GM15510 (cell line): ENCODE results near the gene PPIL4.

ENCODE experiments used
- POLR2A ChIP-seq: IDR thresholded peaks from 3 replicates; pipeline ENCODE4 v1.6.1; 2011; ENCODE audit warnings: borderline replicate concordance; ENCODE audit not compliant: insufficient read length; ENCODE audit errors: extremely low read depth

Gene PPIL4

GRCh38 chr6:149473080-149474052, 72.5 kb downstream of the PPIL4 start:
- TF ChIP-seq POLR2A, result no peak

DNA sequence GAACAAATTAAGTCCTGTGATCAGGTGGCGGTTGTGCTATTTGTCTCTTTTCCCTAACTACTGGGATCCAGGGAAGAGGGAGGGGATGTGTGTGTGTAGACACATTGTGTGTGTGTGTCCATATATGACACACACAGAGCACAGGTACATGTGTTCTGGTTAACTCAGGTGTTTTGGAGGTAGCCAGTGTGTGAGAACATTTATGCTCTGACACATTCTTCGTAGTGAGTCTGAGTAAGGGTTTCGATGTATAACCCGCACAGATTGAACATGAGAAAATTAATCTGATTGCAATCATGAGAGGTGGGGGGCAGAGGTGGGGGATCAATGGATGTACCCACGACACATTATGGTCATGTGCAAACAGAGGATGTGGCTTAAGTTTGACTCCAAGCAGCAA, 73.6 kb downstream of the PPIL4 start:
- TF ChIP-seq POLR2A, result no peak

- TF ChIP-seq POLR2A, result no peak
Measured at GRCh38 chr6:149471801-149472200, 74.0 kb downstream of the PPIL4 start.

- no peak for TF ChIP-seq POLR2A
Measured at GRCh38 chr6:149470948-149471347, 74.9 kb downstream of the PPIL4 start.

DNA sequence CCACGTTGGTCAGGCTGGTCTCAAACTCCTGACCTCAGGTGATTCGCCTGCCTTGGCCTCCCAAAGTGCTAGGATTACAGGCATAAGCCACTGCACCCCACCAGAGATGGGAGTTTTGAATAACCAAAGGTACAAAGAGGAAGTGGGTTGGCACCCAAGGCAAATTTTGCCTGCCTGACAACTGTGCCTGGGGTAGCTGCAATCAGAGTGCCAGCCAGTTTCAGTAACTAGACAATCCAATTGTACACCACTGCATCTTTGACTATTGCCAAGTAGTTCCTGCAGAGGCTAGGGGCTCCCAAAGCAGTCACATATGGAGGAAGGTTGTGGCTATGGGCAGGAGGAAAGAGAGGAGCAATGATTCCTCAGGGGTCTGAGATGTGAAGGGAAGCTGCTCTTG, 77.7 kb downstream of the PPIL4 start:
- TF ChIP-seq POLR2A, result no peak

DNA sequence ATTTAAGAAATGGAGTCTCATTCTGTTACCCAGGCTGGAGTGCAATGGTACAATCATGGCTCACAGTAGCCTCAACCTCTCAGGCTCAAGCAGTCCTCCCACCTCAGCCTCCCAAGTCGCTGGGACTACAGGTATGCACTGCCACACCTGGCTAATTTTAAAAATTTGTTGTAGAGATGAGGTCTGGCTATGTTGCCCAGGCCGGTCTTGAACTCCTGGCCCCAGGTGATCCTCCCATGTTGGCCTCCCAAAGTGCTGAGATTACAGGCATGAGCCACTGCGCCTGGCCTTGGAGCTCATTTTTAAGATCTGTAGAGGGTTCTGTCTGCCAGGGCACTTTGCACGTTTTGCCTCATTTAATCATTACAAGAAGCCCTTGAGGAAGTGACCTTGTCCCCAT, 78.6 kb downstream of the PPIL4 start:
- no peak for TF ChIP-seq POLR2A

GRCh38 chr6:149464411-149464810, 81.4 kb downstream of the PPIL4 start:
- no peak for TF ChIP-seq POLR2A

DNA sequence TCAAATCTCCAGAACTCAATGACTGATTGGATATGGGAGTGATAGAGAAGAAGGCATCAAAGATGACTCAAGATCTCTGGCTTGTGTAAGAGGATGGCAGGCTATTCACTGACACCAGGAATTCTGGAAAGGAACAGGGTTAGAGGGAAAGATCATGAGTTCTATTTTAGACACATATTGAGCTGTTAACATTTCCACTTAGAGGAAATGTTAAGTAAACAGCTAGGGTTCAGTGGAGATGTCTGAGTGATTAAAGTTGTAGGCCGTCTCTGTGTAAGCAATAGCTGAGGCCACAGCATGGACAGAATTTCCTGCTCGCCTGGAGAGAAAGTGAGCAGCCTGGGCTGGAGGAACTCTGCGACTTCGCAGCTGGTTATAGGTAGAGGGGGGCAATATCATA, 82.1 kb downstream of the PPIL4 start:
- no peak for TF ChIP-seq POLR2A

- TF ChIP-seq POLR2A, result no peak
Measured at GRCh38 chr6:149461670-149462069, 84.2 kb downstream of the PPIL4 start.

- no peak for TF ChIP-seq POLR2A
Measured at GRCh38 chr6:149459761-149460160, 86.1 kb downstream of the PPIL4 start.

DNA sequence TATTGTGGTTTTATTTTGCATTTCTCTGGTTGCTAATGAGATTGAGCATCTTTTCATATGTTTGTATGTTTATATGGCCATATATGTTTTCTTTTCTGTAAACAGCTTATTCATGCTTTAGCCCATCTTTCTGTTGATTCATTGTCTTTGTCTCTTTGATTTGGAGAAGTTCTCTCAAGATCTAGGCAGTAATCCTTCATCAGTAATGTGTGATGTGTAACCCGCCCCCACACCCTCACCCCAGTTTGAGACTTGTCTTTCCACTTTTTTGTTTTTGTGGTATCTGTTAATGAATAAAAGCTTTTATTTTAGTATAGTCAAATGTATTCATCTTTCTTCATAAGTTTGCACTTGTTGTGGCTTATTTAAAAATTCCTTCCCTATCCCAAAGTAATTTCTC, 87.0 kb downstream of the PPIL4 start:
- no peak for TF ChIP-seq POLR2A

- no peak for TF ChIP-seq POLR2A
Measured at GRCh38 chr6:149458196-149458595, 87.6 kb downstream of the PPIL4 start.

DNA sequence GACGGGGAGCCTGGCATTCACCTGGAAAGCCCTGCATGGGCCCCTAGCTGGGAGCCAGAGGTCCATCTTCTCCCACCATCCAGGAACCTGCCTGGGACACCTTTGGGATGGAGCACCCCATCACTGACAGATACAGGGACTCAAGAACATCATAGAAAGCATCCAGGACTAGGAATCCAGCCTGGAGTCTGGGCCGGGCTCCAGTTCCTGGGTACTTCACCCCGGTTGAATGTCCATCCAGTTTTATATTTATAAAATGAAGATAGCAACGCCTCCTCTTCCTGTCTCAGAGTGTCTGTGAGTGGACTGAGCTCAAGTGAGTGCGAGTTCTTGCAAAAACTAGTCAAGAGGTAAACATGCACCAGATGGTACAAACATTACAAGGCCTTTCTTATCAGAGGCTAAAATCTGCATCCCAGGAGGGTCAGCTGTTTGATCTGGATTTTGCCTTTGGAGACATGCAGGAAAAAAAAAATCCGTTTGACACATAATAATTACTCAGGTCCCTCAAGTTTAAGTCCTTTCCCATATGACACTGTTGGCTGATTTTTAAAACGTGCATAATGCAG, 88.4 kb downstream of the PPIL4 start:
- TF ChIP-seq POLR2A, result no peak

GRCh38 chr6:149456311-149457021, 89.4 kb downstream of the PPIL4 start:
- no peak for TF ChIP-seq POLR2A

GRCh38 chr6:149455031-149455732, 90.7 kb downstream of the PPIL4 start:
- no peak for TF ChIP-seq POLR2A
